B cell (primary cell): Measurements from ENCODE around the gene ABHD5. TPM values are rescaled to one million over a fixed set of nuclear protein-coding genes. Genes with fewer than 3 reads are reported as not detected.

Source experiments
- ATAC-seq: fragments of 200-7000 bp; cut with Tn5 transposase; one replicate; pipeline ENCODE4 v1.10.0; 2021; ENCODE audit warnings: low read depth, mild to moderate bottlenecking, moderate number of reproducible peaks, moderate library complexity
- CTCF ChIA-PET: fragments of 350-600 bp; sonication (Branson Sonifier 250); formaldehyde crosslinking; loops from one replicate; lab custom pipeline; 2021; ENCODE audit warnings: antibody characterized with exemption, inconsistent platforms; lab: Charles Lee
- POLR2A ChIA-PET: fragments of 350-600 bp; sonication (Branson Sonifier 250); formaldehyde crosslinking; loops from one replicate; lab custom pipeline; 2021; ENCODE audit warnings: antibody characterized with exemption; lab: Charles Lee
- DNase-seq: peaks from one replicate; pipeline ENCODE4 v3.0.0; 2013
- H2AFZ ChIP-seq: 2 replicates; pipeline ENCODE4 v1.6.1; 2012; ENCODE audit warnings: mild to moderate bottlenecking, low read depth, low read length; ENCODE audit not compliant: insufficient read depth, poor library complexity, severe bottlenecking
- H3K27ac ChIP-seq, 2 donors: 1 replicate in 1 of 2; 2 replicates in 1 of 2; pipeline ENCODE4 v1.5.1; 2012 to 2013; ENCODE audit warnings: low read length in 2 of 2, mild to moderate bottlenecking in 2 of 2, moderate library complexity in 1 of 2
- H3K27me3 ChIP-seq, 4 experiments: fragments of 200-600 bp in 1 of 4; sonication (generic) in 1 of 4; replicated peaks in 1 of 4; 1 replicate in 2 of 4; 2 replicates in 2 of 4; pipeline versions ENCODE4 v1.6.1 to v1.7.0; 2013 to 2016; ENCODE audit warnings: low read length in 3 of 4, mild to moderate bottlenecking in 2 of 4, mixed read lengths in 1 of 4, moderate library complexity in 1 of 4; ENCODE audit not compliant: insufficient read depth in 4 of 4, control insufficient read depth in 3 of 4; ENCODE audit errors: control extremely low read depth in 1 of 4
- H3K36me3 ChIP-seq, 2 experiments: replicated peaks in 1 of 2; 1 replicate in 1 of 2; 2 replicates in 1 of 2; pipeline versions ENCODE4 v1.6.1 to v1.7.1; 2013; ENCODE audit warnings: low read length in 1 of 2; ENCODE audit not compliant: insufficient read depth in 2 of 2, control insufficient read depth in 1 of 2; ENCODE audit errors: control extremely low read depth in 1 of 2, extremely low read depth in 1 of 2
- H3K4me1 ChIP-seq, 2 donors: fragments of 200-600 bp in 1 of 2; sonication (generic) in 1 of 2; 1 replicate in 1 of 2; 2 replicates in 1 of 2; pipeline versions ENCODE4 v1.5.1 to v1.6.1; 2013 to 2017; ENCODE audit warnings: low read length in 2 of 2; ENCODE audit not compliant: control insufficient read depth in 2 of 2, insufficient read depth in 2 of 2
- H3K4me2 ChIP-seq: replicated peaks from 2 replicates; pipeline ENCODE3; 2012; ENCODE audit warnings: mild to moderate bottlenecking, low read depth, low read length; ENCODE audit not compliant: poor library complexity, severe bottlenecking
- H3K4me3 ChIP-seq, 5 experiments: fragments of 200-600 bp in 1 of 5; sonication (generic) in 1 of 5; 1 replicate in 3 of 5; 2 replicates in 2 of 5; pipeline versions ENCODE4 v1.5.1 to v1.7.0; 2011 to 2016; ENCODE audit warnings: low read length in 4 of 5, mild to moderate bottlenecking in 4 of 5, low read depth in 2 of 5, control low read depth in 1 of 5, moderate library complexity in 1 of 5; ENCODE audit not compliant: insufficient read depth in 1 of 5; ENCODE audit errors: control extremely low read depth in 1 of 5, extremely low read depth in 1 of 5
- H3K79me2 ChIP-seq: fragments of 200-600 bp; sonication (generic); one replicate; pipeline ENCODE4 v1.6.0; 2016; ENCODE audit warnings: low read length; ENCODE audit not compliant: control insufficient read depth, insufficient read depth
- H3K9ac ChIP-seq: fragments of 200-600 bp; sonication (generic); 2 replicates; pipeline ENCODE4 v1.6.1; 2017; ENCODE audit warnings: mild to moderate bottlenecking, low read length, moderate library complexity
- H3K9me3 ChIP-seq, 3 donors: one replicate each; pipeline versions ENCODE4 v1.6.1 to v1.7.1; 2013; ENCODE audit warnings: low read length in 2 of 3; ENCODE audit not compliant: control insufficient read depth in 2 of 3, insufficient read depth in 1 of 3; ENCODE audit errors: control extremely low read depth in 1 of 3
- H4K20me1 ChIP-seq: 2 replicates; pipeline ENCODE4 v1.6.0; 2012; ENCODE audit warnings: mild to moderate bottlenecking, low read length; ENCODE audit not compliant: insufficient read depth, control insufficient read depth, poor library complexity, severe bottlenecking
- H3K27ac Mint-ChIP-seq: one replicate; pipeline ENCODE4 v1.8.0; 2021; ENCODE audit warnings: mixed read lengths
- H3K27me3 Mint-ChIP-seq: one replicate; pipeline ENCODE4 v1.8.0; 2021; ENCODE audit warnings: mixed read lengths
- H3K4me1 Mint-ChIP-seq: one replicate; pipeline ENCODE4 v1.8.0; 2021; ENCODE audit warnings: mixed read lengths
- H3K4me3 Mint-ChIP-seq: one replicate; pipeline ENCODE4 v1.8.0; 2021; ENCODE audit warnings: mixed read lengths
- H3K9me3 Mint-ChIP-seq: one replicate; pipeline ENCODE4 v1.8.0; 2022; ENCODE audit warnings: mixed read lengths; ENCODE audit not compliant: insufficient read depth
- EZH2 ChIP-seq: IDR thresholded peaks from 2 replicates; pipeline ENCODE4 v1.6.1; 2012; ENCODE audit warnings: borderline replicate concordance, low read depth, mild to moderate bottlenecking, moderate library complexity, low read length; ENCODE audit not compliant: insufficient read depth, poor library complexity, severe bottlenecking
- WGBS: methylation state at CpG from one replicate; pipeline ENCODE4 v1.1.5; 2013; ENCODE audit warnings: missing lambda C conversion rate; ENCODE audit not compliant: insufficient coverage; 5-methylcytosine and 5-hydroxymethylcytosine counted together
- intact Hi-C: fragments of 100-400 bp; cut with micrococcal nuclease; formaldehyde crosslinking; loops from one replicate; pipeline ENCODE4 v1.10.0; 2022
- polyA plus RNA-seq: library from polyadenylated mRNA; depleted of rRNA; stranded (reverse); fragments of >200 nt; gene quantifications from 2 replicates; pipeline ENCODE4 v1.2.3, GENCODE V29; 2012
- total RNA-seq, 2 donors: library from RNA; stranded (reverse); fragments of 120-200 nt in 1 of 2; gene quantifications; 1 replicate in 1 of 2; 2 replicates in 1 of 2; pipeline versions ENCODE4 v1.2.3 to v1.2.4, GENCODE V29; 2013 to 2022
- TF ChIP-seq, protein P1 (sequence below): fragments of 200-600 bp; IDR thresholded peaks from one replicate; pipeline ENCODE4 v1.8.0; 2022; ENCODE audit warnings: antibody characterized with exemption, mild to moderate bottlenecking

ABHD5 gene
- total and polyA plus RNA-seq, 2 donors (not counting 1 experiment from before 2014, with no cell fraction given): 4.7 to 12.1 TPM

DNA sequence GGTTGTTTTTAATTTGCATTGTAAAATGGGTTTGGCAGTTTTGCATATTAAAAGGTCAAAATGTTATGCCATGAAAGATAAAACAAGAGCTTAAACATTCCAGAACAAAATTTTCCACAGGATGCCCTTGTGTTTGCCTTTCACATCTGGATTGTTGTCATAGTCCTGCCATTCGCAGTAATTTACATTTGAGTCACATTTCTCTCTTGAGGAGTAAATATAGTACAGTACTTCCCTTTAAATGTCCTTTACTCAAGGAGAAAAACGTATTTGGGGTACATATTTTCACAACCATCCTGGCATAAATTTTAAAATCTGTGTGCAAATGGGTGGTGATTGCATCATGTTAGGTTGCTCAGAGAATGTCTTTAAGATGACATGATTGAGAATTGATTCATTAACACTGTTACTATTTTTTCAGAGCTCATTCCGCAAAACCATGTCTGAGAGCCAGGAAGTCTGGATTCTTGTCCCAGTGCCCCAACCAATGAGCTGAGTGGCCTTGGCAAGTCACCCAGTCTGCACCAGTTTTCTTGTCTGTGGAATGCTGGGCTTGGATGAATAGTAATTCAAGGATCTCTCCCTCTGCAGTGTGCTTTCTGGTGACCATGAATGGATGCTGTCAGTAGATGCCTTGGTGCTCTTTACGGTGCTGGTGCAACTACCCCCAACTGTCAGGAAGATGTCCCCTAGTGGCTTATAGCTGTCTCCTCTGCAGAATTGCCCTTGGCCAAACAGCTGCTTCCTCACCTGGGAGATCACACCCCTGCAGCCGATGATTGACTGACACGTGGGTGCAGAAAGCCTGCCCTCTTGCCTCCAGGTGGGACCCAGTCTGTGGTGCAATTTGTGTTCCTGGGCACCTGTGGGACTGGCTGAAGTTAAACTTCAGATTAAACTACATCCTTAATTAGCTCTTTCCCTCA, 43.0 kb downstream of the ABHD5 start:
- DNase-seq: no peak
- intact Hi-C loops: no loop called here
- WGBS: 94% methylated on average over 3 of the region's 6 CpGs
- Histone ChIP-seq H3K9me3 (no peaks in the 10 kb centered on the region), H3K79me2 (no peaks in the 10 kb centered on the region), H3K36me3 (no peaks in the 10 kb centered on the region), H3K9ac (no peak overlapping the region), H3K4me2 (no peak overlapping the region), H3K27me3 (no peaks in the 10 kb centered on the region), H3K4me1 (no peaks in the 10 kb centered on the region), H4K20me1 (no peaks in the 10 kb centered on the region), H3K27ac (no peak overlapping the region), H3K4me3 (no peak overlapping the region), H2AFZ (no peak overlapping the region)
- H3K27me3 Mint-ChIP-seq: no peaks in the 10 kb centered on the region
- H3K9me3 Mint-ChIP-seq: no peaks in the 10 kb centered on the region
- H3K27ac Mint-ChIP-seq: no peak overlapping the region
- CTCF ChIA-PET: no interaction called here
- POLR2A ChIA-PET: no interaction called here
- H3K4me1 Mint-ChIP-seq: no peaks in the 10 kb centered on the region
- no peak for ATAC-seq
- TF ChIP-seq, protein P1, sequence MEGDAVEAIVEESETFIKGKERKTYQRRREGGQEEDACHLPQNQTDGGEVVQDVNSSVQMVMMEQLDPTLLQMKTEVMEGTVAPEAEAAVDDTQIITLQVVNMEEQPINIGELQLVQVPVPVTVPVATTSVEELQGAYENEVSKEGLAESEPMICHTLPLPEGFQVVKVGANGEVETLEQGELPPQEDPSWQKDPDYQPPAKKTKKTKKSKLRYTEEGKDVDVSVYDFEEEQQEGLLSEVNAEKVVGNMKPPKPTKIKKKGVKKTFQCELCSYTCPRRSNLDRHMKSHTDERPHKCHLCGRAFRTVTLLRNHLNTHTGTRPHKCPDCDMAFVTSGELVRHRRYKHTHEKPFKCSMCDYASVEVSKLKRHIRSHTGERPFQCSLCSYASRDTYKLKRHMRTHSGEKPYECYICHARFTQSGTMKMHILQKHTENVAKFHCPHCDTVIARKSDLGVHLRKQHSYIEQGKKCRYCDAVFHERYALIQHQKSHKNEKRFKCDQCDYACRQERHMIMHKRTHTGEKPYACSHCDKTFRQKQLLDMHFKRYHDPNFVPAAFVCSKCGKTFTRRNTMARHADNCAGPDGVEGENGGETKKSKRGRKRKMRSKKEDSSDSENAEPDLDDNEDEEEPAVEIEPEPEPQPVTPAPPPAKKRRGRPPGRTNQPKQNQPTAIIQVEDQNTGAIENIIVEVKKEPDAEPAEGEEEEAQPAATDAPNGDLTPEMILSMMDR: no peak
- TF ChIP-seq EZH2: no peak
- no peak overlapping the region for H3K4me3 Mint-ChIP-seq

DNA sequence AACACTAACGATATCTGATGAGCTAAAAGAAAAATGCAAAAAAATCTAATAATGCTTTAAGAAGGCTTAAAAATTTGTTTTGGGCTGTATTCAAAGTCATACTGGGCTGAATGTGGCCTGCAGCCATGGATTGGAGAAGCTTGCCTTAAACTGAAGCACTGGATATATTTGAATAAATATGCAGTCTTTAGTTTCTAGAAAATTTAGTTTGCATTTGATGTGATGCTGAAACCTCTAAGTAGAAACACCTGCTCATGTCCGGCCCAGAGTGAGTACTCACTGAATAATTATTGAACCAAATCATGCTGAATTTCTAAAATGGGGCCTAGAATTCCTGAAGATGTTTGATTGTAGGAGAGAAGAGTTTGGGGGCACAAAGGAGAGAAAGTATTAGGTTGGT, 43.9 kb downstream of the ABHD5 start:
- CTCF ChIA-PET: no interaction called here
- no peak overlapping the region for H3K27ac Mint-ChIP-seq

More for the DNA sequence above, 43.9 kb downstream of the ABHD5 start:
- no peak overlapping the region for H2AFZ ChIP-seq
- Mint-ChIP-seq H3K4me3 (no peak overlapping the region), H3K9me3 (no peaks in the 10 kb centered on the region), H3K4me1 (no peaks in the 10 kb centered on the region), H3K27me3 (no peaks in the 10 kb centered on the region)
- no peaks in the 10 kb centered on the region for H3K4me1 ChIP-seq
- POLR2A ChIA-PET: no interaction called here
- H3K4me2 ChIP-seq: no peak overlapping the region
- H4K20me1 ChIP-seq: no peaks in the 10 kb centered on the region
- intact Hi-C loops: no loop called here
- H3K27me3 ChIP-seq: no peaks in the 10 kb centered on the region
- ATAC-seq (no peak), DNase-seq (no peak)
- no peak overlapping the region for H3K27ac ChIP-seq
- H3K4me3 ChIP-seq: no peak overlapping the region
- H3K79me2 ChIP-seq: no peaks in the 10 kb centered on the region
- WGBS: no CpG with 5 or more reads among the region's 2 CpGs
- H3K36me3 ChIP-seq: no peaks in the 10 kb centered on the region
- no peak for TF ChIP-seq EZH2
- TF ChIP-seq, protein P1: no peak
- no peaks in the 10 kb centered on the region for H3K9me3 ChIP-seq
- no peak overlapping the region for H3K9ac ChIP-seq
